Measurements from ENCODE around the gene COA8.
A peak's percentile ranks its signal among the peaks of the same experiment; 100 is the strongest.
"Not testable (repeated sequence)": the region's sequence is repeated elsewhere in the genome, so short reads cannot be mapped to it uniquely, and the experiment has no call there.

COA8 gene

DNA sequence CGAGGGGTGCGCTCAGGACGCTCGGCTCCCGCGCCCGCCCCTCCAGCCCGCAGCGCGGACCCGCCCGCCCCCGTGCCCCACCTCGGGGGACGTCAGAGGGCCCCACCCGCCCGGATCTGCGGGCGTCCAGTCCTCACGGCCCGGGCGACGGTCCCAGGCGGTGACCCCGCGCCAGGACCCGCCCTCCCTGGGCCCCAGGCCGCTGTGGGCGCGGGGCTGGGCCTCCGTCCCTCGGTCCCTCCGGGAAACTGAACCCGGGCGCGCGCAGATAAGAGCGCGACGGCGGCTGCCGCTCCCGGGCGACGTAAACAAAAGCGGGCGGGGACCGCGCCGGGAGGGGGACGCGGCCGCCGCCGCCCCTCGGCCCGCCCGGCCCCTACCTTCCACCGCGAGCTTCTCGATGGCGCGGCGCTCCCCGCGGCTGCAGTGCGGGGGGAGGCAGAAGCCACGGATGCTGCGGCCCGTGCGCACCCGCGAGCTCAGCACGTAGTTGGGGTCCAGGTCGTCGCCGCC, 41.3 kb upstream of the COA8 start:
- TF ChIP-seq JUND (IDR thresholded peaks at IDR 0.05; ENCODE audit: low read depth), result no peak
- in situ Hi-C loops (cut with HindIII; ENCODE audit: low pct_unique_long_range_greater_than_20kb, low sequenced_read_pairs), result no loop called here
- DNase-seq (ENCODE audit: low read depth in 1 of 2, low spot score in 1 of 2), result peak in 1 of 2 experiments; percentile 65

DNA sequence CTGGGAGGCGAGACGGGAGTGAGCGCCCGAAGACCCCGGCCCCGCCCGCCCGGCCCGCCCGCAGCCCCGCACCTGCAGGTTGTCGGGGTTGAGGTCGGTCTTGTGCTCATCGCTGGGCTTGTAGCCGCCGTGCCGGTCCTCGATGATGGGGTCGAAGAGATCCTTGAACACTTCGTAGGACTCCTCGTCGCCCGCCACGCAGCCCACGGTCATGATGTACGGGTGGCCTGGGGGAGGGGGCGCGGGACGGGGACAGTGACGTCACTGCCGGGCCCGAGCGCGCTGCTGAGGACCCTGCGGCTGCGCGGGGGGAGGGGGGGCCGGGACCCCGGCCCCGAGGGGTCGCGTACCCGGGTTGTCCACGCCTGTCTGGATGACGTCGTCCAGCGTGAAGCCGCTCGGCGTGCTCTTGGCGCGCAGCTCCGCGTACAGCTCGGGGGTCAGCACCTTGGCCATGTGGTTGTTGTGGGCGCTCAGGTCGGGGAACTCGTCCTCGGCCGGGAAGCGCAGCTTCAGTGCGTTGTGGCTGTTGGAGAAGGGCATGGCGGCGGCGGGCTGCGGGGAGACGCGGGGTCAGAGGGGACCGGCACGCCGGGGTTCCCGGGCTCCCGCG, 40.7 kb upstream of the COA8 start:
- DNase-seq (ENCODE audit: low read depth in 1 of 2, low spot score in 1 of 2), result no peak
- in situ Hi-C loops (cut with HindIII; ENCODE audit: low pct_unique_long_range_greater_than_20kb, low sequenced_read_pairs), result no loop called here
- TF ChIP-seq JUND (IDR thresholded peaks at IDR 0.05; ENCODE audit: low read depth), result no peak

DNA sequence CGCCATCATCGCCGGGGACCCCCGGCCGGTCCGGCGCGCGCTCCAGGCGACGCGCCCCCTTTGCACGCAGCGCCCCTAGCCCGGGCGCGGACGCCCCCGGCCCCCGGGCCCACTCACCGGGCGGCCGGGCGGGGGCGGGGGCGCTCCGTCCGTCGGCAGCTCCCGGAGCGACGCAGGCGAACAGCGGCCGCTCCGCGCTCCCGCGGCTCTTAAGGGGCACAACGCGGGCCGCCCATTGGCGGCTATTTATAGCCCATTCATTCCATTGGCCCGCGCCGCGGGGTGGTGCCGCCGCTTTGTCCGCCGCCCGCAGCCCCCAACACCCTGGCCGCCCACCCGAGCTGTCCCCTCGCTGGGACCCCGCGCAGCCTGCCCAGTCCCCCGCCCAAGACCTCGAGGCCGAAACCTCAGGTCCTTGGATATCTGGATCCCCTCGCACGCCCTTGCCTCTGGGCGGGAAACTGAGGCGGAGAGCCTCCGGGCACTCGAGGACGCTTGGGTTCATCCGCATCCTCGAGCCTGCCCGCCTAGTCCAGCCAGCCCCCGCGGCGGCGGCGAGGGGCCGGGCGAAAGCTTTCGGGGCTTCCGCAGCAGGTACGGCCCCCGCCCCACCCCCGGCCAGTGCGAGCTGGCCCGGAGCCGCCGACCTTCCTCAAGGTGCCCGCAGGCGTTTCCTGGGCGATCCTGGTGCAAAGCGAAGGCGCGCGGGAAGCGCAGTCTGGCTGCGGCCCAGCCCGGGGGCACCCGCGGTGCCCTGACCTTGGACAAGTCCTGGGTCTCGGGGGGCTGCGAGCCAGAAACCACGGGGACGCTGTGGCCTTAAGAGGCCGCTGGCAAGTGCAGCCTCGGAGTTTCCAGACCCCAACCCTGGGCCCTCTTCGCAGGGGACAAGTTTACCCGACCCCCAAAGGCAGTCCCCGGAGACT, 39.8 kb upstream of the COA8 start, which contains the start of gene CKB:
TSS of gene CKB (minus strand) at position 182 of the 926 bp plus-strand sequence. CDS start 337 bp downstream, outside the sequence.
- in situ Hi-C loops (cut with HindIII; ENCODE audit: low pct_unique_long_range_greater_than_20kb, low sequenced_read_pairs), result no loop called here
- TF ChIP-seq JUND (IDR thresholded peaks at IDR 0.05; ENCODE audit: low read depth), result no peak
- DNase-seq (ENCODE audit: low read depth in 1 of 2, low spot score in 1 of 2), result no peak

DNA sequence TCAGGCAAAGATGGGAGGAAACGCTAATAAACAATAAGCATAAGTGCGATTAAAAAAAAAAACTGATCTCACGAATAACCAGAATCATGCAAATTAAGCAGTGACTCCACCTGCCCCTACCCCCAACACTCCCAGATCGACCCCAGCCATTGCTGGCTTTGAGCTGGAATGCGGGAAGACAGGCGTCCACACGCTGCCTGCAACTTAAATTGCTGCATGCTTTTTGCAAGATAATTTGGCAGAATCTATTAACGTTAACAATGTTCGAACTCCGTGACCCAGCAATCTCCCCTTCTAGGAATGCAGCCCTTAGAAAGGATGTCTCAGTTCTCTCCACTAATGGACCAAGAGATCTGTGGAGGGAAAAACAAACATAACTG, 39.2 kb upstream of the COA8 start:
- no peak for TF ChIP-seq JUND (IDR thresholded peaks at IDR 0.05; ENCODE audit: low read depth)
- no peak for DNase-seq (ENCODE audit: low read depth in 1 of 2, low spot score in 1 of 2)
- in situ Hi-C loops (cut with HindIII; ENCODE audit: low pct_unique_long_range_greater_than_20kb, low sequenced_read_pairs), result no loop called here

DNA sequence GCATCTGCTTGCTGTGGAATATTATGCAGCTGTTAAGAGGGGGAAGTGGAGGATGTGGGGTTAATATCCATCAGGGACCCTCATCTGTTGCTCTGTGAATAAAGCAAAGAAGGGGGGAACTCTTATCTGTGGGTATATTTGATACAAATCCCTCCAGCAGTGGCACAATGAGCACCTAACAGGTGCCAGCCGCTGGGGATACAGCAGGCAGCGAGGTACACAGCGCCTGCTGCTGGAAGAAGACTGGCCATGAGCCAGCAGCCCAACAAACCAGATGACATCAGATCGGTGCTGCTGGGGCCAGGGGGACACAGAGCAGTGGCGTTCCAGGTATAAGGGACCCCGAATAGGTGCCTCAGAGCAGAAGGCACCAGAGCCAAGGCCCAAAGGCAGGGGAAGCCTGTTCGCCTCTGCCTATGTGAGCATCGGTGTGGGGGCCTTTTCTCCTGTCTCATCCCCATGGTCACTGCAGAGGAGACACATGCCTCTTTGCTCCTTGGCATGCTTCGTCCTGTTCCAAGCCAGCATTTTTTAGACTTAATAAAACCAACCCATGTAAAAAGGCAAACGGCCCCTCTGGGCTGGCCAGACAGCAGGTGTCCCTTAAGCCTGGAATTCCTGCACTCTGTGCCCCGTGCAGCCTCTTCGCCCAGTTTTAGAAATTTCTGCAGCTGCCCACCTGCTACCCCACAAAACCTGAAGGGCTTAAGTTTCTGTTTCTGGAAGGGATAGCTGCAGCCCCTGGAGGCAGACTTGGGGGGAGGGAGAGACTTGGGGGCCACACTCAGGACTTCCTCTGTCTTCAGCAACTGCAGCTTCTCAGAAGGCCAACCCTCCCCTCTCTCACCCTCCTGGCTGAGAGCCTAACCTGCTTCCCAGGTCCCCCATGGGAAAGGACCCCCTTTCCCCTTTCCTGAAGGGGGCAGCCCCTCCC, 38.5 kb upstream of the COA8 start:
- no peak for TF ChIP-seq JUND (IDR thresholded peaks at IDR 0.05; ENCODE audit: low read depth)
- in situ Hi-C loops (cut with HindIII; ENCODE audit: low pct_unique_long_range_greater_than_20kb, low sequenced_read_pairs), result no loop called here
- DNase-seq (ENCODE audit: low read depth in 1 of 2, low spot score in 1 of 2), result no peak

DNA sequence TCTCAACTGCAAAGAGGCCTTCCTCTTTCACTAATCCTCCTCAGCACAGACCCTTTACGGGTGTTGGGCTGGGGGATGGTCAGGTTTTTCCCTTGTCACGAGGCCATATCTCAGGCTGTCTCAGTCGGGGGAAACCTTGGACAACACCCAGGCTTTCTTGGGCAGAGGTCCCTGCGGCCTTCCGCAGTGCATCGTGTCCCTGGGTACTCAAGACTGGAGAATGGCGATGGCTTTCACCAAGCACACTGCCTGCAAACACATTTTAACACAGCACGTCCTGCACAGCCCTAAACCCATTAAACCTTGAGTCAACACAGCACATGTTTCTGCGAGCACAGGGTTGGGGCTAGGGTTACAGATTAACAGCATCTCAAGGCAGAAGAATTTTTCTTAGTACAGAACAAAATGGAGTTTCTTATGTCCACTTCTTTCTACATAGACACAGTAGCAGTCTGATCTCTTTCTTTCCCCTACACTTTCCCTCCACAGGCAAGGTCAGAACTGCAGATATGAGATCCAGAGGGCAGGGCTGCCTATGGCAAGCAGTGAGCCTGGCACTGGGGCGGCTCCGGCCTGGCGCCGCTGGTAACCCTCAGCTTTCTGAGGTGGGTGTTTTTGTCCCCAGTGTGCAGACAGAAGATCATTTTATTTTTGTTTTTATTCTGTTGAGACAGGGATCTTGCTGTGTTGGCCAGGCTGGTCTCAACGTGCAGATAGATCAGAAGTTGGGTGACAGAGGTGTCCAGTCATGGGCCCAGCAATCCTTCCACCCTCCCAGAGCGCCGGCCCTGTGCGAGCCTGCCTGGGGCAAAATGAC, 37.1 kb upstream of the COA8 start:
- DNase-seq (ENCODE audit: low read depth in 1 of 2, low spot score in 1 of 2); in situ Hi-C loops (cut with HindIII; ENCODE audit: low pct_unique_long_range_greater_than_20kb, low sequenced_read_pairs): not testable (repeated sequence)

DNA sequence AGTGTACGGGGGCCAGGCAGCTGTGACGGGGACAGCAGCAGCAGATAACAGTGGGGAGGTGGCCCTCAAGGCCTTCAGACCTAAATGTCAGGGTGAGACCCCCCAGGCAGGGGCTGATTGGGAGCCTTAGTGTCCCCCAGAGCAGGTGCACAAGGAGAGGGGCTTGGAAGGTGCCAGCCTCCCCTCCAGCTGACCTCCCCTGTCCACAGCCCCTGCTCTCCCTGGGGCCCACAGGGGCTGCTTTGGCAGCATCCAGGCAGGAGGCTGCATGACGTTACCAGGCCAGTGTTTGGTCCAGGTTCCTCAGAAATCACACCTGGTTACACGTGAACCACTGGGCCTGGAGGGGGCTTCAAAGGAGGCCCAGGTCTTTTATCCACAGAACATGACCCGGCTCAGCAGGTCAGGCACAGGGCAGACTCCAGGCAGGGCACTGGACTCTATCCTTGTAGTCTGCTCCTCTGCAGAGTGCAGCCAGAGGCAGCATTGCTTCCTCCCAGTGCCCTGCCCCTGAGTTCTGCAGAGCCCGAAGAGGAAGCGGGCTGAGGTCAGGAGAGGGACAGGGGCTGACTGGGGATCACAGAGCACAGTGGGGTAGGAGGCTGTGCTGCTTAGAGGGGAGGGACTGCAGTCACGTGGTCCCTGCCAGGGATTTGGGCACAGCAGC, 36.4 kb upstream of the COA8 start:
- in situ Hi-C loops (cut with HindIII; ENCODE audit: low pct_unique_long_range_greater_than_20kb, low sequenced_read_pairs), result no loop called here
- DNase-seq (ENCODE audit: low read depth in 1 of 2, low spot score in 1 of 2), result no peak
- no peak for TF ChIP-seq JUND (IDR thresholded peaks at IDR 0.05; ENCODE audit: low read depth)

DNA sequence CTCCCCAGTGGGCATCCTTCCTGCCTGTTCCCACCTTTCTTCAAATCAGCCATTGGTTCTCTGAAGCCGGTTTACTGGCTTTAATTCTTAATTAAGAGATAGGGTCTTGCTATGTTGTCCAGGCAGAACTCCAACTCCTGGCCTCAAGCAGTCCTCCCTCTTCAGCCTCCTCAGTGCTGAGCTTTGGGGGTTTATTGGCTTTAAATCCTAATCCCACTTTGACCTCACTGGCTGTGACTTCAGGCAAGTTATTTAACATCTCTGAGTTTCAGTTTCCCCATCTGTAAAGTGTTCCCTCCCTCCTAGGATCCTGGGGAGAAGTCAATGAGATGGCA, 35.9 kb upstream of the COA8 start:
- DNase-seq (ENCODE audit: low read depth in 1 of 2, low spot score in 1 of 2), result no peak
- in situ Hi-C loops (cut with HindIII; ENCODE audit: low pct_unique_long_range_greater_than_20kb, low sequenced_read_pairs), result no loop called here
- TF ChIP-seq JUND (IDR thresholded peaks at IDR 0.05; ENCODE audit: low read depth), result no peak

DNA sequence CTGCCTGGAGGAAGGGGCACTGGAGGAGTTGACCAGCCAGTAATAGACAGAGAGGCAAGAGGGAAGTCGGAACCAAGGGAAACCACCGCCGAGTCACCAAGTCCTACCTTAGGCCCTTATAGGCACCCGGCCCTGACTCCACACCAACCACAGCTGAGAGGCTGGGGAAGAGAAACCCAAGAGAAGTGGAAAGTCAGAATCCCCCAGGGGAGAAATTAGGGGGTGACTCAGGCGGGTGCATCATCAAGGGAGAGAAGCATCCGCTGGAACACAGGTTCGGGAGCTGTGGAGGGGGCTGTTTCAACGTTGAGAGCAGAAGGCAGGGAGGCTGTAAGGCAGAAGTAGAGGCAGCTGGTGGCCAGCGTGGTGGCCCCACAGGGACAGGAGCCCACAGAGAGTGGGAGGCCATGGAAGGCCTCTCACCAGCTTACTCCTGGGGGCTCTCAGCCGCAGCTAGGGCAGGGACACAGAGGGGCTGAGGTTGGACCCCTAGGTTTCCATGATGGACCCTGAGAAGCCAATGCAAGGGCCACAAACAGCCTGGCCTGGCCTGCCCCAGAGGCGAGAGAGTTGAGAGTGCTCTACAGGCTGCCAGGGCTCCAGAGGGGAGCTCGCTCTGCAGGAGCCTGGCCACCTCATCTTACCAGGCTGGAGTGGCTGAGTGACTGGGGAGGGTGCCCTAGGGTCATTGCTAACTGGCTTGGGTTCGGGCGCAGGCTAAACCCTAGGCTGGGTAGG, 35.2 kb upstream of the COA8 start:
- DNase-seq (ENCODE audit: low read depth in 1 of 2, low spot score in 1 of 2), result no peak
- no peak for TF ChIP-seq JUND (IDR thresholded peaks at IDR 0.05; ENCODE audit: low read depth)
- in situ Hi-C loops (cut with HindIII; ENCODE audit: low pct_unique_long_range_greater_than_20kb, low sequenced_read_pairs), result no loop called here

DNA sequence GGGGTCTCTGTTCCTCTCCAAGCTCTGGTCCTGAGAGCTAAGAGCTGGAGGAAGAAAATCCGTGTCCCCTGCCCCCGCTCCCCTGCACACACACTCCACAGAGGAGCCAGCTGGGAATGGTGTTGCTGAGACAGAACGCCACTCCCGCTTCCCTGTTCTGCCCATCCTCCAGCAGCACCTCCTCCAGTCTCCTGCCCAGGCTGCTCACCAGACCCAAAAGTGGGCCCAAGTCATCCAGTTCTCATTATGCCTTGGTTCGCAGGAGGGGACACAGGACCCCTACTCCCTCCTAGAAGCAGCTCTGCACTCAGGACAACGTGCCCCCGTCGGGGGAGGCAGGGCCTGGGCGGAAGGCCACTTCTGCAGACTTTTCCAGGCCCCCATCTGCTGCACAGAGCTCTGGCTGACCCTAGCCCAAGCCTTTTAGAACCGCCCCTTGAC, 34.6 kb upstream of the COA8 start:
- DNase-seq (ENCODE audit: low read depth in 1 of 2, low spot score in 1 of 2), result peak; percentile 56 to 77
- TF ChIP-seq JUND (IDR thresholded peaks at IDR 0.05; ENCODE audit: low read depth), result no peak
- in situ Hi-C loops (cut with HindIII; ENCODE audit: low pct_unique_long_range_greater_than_20kb, low sequenced_read_pairs), result no loop called here
